HuH-7 (cell line): ENCODE measurements around the gene CCNI.

Source experiments
- DNase-seq: peaks from one replicate; pipeline ENCODE4 v3.0.0; 2011; ENCODE audit warnings: low spot score

Gene CCNI

GRCh38 chr4:77003400-77003799 is 72.4 kb downstream of the CCNI start:
- no peak for DNase-seq

GRCh38 chr4:77002321-77003107 is 73.3 kb downstream of the CCNI start:
- DNase-seq, result no peak

- no peak for DNase-seq
These were observed 73.9 kb downstream of the CCNI start for GRCh38 chr4:77001907-77002306.

DNA sequence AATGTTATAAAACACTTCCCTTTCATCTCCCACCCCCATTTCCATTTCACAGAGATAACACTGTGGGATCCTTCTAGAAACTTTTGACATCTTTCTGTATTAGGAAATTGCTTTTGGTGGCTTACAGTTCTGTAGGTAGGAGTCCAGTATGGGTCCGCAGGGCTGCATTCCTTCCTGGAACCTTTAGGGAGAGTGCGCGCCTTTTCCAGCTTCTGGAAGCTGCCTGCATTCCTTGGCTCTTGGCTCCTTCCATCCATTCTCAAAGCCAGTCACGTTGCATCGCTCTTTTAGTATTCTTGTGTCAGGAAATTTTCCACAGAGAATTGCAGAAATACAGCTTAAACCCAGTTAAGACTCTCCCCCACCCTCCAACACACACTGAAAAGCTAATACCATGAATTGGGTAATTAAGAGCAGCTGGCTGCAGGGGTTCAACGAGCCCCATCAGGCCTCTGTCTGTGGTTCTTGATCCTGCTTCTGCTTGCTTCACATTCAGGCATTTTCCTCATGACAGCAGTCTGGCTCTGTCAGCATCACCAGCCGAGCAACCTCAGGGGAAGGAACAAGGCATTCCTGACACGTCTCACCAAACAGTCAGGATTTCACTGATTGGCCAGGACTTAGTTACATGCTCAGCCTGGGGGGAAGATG is 77.4 kb downstream of the CCNI start:
- DNase-seq, result no peak

- DNase-seq, result no peak
These were observed 78.3 kb downstream of the CCNI start for GRCh38 chr4:76997532-76997931.
